B cell (primary cell): ENCODE data around the gene ACTN2. TPM values are rescaled to one million over a fixed set of nuclear protein-coding genes. Genes with fewer than 3 reads are reported as not detected.

ENCODE experiments used
- ATAC-seq: fragments of 200-7000 bp; cut with Tn5 transposase; one replicate; pipeline ENCODE4 v1.10.0; 2021; ENCODE audit warnings: low read depth, mild to moderate bottlenecking, moderate number of reproducible peaks, moderate library complexity
- CTCF ChIA-PET: fragments of 350-600 bp; sonication (Branson Sonifier 250); formaldehyde crosslinking; loops from one replicate; lab custom pipeline; 2021; ENCODE audit warnings: antibody characterized with exemption, inconsistent platforms; lab: Charles Lee
- POLR2A ChIA-PET: fragments of 350-600 bp; sonication (Branson Sonifier 250); formaldehyde crosslinking; loops from one replicate; lab custom pipeline; 2021; ENCODE audit warnings: antibody characterized with exemption; lab: Charles Lee
- DNase-seq: peaks from one replicate; pipeline ENCODE4 v3.0.0; 2013
- H2AFZ ChIP-seq: 2 replicates; pipeline ENCODE4 v1.6.1; 2012; ENCODE audit warnings: mild to moderate bottlenecking, low read depth, low read length; ENCODE audit not compliant: insufficient read depth, poor library complexity, severe bottlenecking
- H3K27ac ChIP-seq, 2 donors: 1 replicate in 1 of 2; 2 replicates in 1 of 2; pipeline ENCODE4 v1.5.1; 2012 to 2013; ENCODE audit warnings: low read length in 2 of 2, mild to moderate bottlenecking in 2 of 2, moderate library complexity in 1 of 2
- H3K27me3 ChIP-seq, 4 experiments: fragments of 200-600 bp in 1 of 4; sonication (generic) in 1 of 4; replicated peaks in 1 of 4; 1 replicate in 2 of 4; 2 replicates in 2 of 4; pipeline versions ENCODE4 v1.6.1 to v1.7.0; 2013 to 2016; ENCODE audit warnings: low read length in 3 of 4, mild to moderate bottlenecking in 2 of 4, mixed read lengths in 1 of 4, moderate library complexity in 1 of 4; ENCODE audit not compliant: insufficient read depth in 4 of 4, control insufficient read depth in 3 of 4; ENCODE audit errors: control extremely low read depth in 1 of 4
- H3K36me3 ChIP-seq, 2 experiments: replicated peaks in 1 of 2; 1 replicate in 1 of 2; 2 replicates in 1 of 2; pipeline versions ENCODE4 v1.6.1 to v1.7.1; 2013; ENCODE audit warnings: low read length in 1 of 2; ENCODE audit not compliant: insufficient read depth in 2 of 2, control insufficient read depth in 1 of 2; ENCODE audit errors: control extremely low read depth in 1 of 2, extremely low read depth in 1 of 2
- H3K4me1 ChIP-seq, 2 donors: fragments of 200-600 bp in 1 of 2; sonication (generic) in 1 of 2; 1 replicate in 1 of 2; 2 replicates in 1 of 2; pipeline versions ENCODE4 v1.5.1 to v1.6.1; 2013 to 2017; ENCODE audit warnings: low read length in 2 of 2; ENCODE audit not compliant: control insufficient read depth in 2 of 2, insufficient read depth in 2 of 2
- H3K4me2 ChIP-seq: replicated peaks from 2 replicates; pipeline ENCODE3; 2012; ENCODE audit warnings: mild to moderate bottlenecking, low read depth, low read length; ENCODE audit not compliant: poor library complexity, severe bottlenecking
- H3K4me3 ChIP-seq, 5 experiments: fragments of 200-600 bp in 1 of 5; sonication (generic) in 1 of 5; 1 replicate in 3 of 5; 2 replicates in 2 of 5; pipeline versions ENCODE4 v1.5.1 to v1.7.0; 2011 to 2016; ENCODE audit warnings: low read length in 4 of 5, mild to moderate bottlenecking in 4 of 5, low read depth in 2 of 5, control low read depth in 1 of 5, moderate library complexity in 1 of 5; ENCODE audit not compliant: insufficient read depth in 1 of 5; ENCODE audit errors: control extremely low read depth in 1 of 5, extremely low read depth in 1 of 5
- H3K79me2 ChIP-seq: fragments of 200-600 bp; sonication (generic); one replicate; pipeline ENCODE4 v1.6.0; 2016; ENCODE audit warnings: low read length; ENCODE audit not compliant: control insufficient read depth, insufficient read depth
- H3K9ac ChIP-seq: fragments of 200-600 bp; sonication (generic); 2 replicates; pipeline ENCODE4 v1.6.1; 2017; ENCODE audit warnings: mild to moderate bottlenecking, low read length, moderate library complexity
- H3K9me3 ChIP-seq, 3 donors: one replicate each; pipeline versions ENCODE4 v1.6.1 to v1.7.1; 2013; ENCODE audit warnings: low read length in 2 of 3; ENCODE audit not compliant: control insufficient read depth in 2 of 3, insufficient read depth in 1 of 3; ENCODE audit errors: control extremely low read depth in 1 of 3
- H4K20me1 ChIP-seq: 2 replicates; pipeline ENCODE4 v1.6.0; 2012; ENCODE audit warnings: mild to moderate bottlenecking, low read length; ENCODE audit not compliant: insufficient read depth, control insufficient read depth, poor library complexity, severe bottlenecking
- H3K27ac Mint-ChIP-seq: one replicate; pipeline ENCODE4 v1.8.0; 2021; ENCODE audit warnings: mixed read lengths
- H3K27me3 Mint-ChIP-seq: one replicate; pipeline ENCODE4 v1.8.0; 2021; ENCODE audit warnings: mixed read lengths
- H3K4me1 Mint-ChIP-seq: one replicate; pipeline ENCODE4 v1.8.0; 2021; ENCODE audit warnings: mixed read lengths
- H3K4me3 Mint-ChIP-seq: one replicate; pipeline ENCODE4 v1.8.0; 2021; ENCODE audit warnings: mixed read lengths
- H3K9me3 Mint-ChIP-seq: one replicate; pipeline ENCODE4 v1.8.0; 2022; ENCODE audit warnings: mixed read lengths; ENCODE audit not compliant: insufficient read depth
- CTCF ChIP-seq: fragments of 200-600 bp; IDR thresholded peaks from one replicate; pipeline ENCODE4 v1.8.0; 2022; ENCODE audit warnings: antibody characterized with exemption, mild to moderate bottlenecking
- EZH2 ChIP-seq: IDR thresholded peaks from 2 replicates; pipeline ENCODE4 v1.6.1; 2012; ENCODE audit warnings: borderline replicate concordance, low read depth, mild to moderate bottlenecking, moderate library complexity, low read length; ENCODE audit not compliant: insufficient read depth, poor library complexity, severe bottlenecking
- WGBS: methylation state at CpG from one replicate; pipeline ENCODE4 v1.1.5; 2013; ENCODE audit warnings: missing lambda C conversion rate; ENCODE audit not compliant: insufficient coverage; 5-methylcytosine and 5-hydroxymethylcytosine counted together
- intact Hi-C: fragments of 100-400 bp; cut with micrococcal nuclease; formaldehyde crosslinking; loops from one replicate; pipeline ENCODE4 v1.10.0; 2022
- polyA plus RNA-seq: library from polyadenylated mRNA; depleted of rRNA; stranded (reverse); fragments of >200 nt; gene quantifications from 2 replicates; pipeline ENCODE4 v1.2.3, GENCODE V29; 2012
- total RNA-seq, 2 donors: library from RNA; stranded (reverse); fragments of 120-200 nt in 1 of 2; gene quantifications; 1 replicate in 1 of 2; 2 replicates in 1 of 2; pipeline versions ENCODE4 v1.2.3 to v1.2.4, GENCODE V29; 2013 to 2022

Gene ACTN2
- total and polyA plus RNA-seq, 2 donors (not counting 1 experiment from before 2014, with no cell fraction given), result 0.30 TPM; not detected in 1

GRCh38 chr1:236689713-236690569 lies 3.6 kb downstream of the ACTN2 start:
- Histone ChIP-seq H3K4me3 (no peak overlapping the region), H4K20me1 (no peaks in the 10 kb centered on the region), H3K9me3 (peaks cover 0 to 16% (median 3%) of the 10 kb centered on the region in 3 donors), H3K79me2 (no peaks in the 10 kb centered on the region), H2AFZ (no peak overlapping the region), H3K36me3 (no peaks in the 10 kb centered on the region), H3K4me2 (no peak overlapping the region), H3K27me3 (peaks cover 2 to 54% (median 35%) of the 10 kb centered on the region in 4 experiments), H3K4me1 (peaks cover 14 to 19% of the 10 kb centered on the region in 2 donors), H3K27ac (no peak overlapping the region), H3K9ac (no peak overlapping the region)
- peaks cover 4% of the 10 kb centered on the region for H3K9me3 Mint-ChIP-seq
- ATAC-seq (no peak), DNase-seq (no peak)
- no peak for TF ChIP-seq CTCF
- H3K4me3 Mint-ChIP-seq, result no peak overlapping the region
- POLR2A ChIA-PET, result no interaction called here
- intact Hi-C loops, result no loop called here
- CTCF ChIA-PET, result no interaction called here
- peaks cover 66% of the 10 kb centered on the region for H3K27me3 Mint-ChIP-seq
- WGBS, result 77% methylated on average over 5 of the region's 11 CpGs
- no peak overlapping the region for H3K27ac Mint-ChIP-seq
- H3K4me1 Mint-ChIP-seq, result peaks cover 17% of the 10 kb centered on the region

- TF ChIP-seq CTCF (no peak), EZH2 (no peak)
- Histone ChIP-seq H3K79me2 (no peaks in the 10 kb centered on the region), H3K9ac (no peak overlapping the region), H3K4me1 (peaks cover 12 to 14% of the 10 kb centered on the region in 2 donors), H3K27ac (no peak overlapping the region), H4K20me1 (no peaks in the 10 kb centered on the region), H3K4me3 (no peak overlapping the region), H3K9me3 (peaks cover 0 to 10% (median 3%) of the 10 kb centered on the region in 3 donors), H3K4me2 (no peak overlapping the region), H3K36me3 (no peaks in the 10 kb centered on the region), H2AFZ (no peak overlapping the region), H3K27me3 (peaks cover 2 to 46% (median 28%) of the 10 kb centered on the region in 4 experiments)
- Mint-ChIP-seq H3K4me1 (peaks cover 11% of the 10 kb centered on the region), H3K27ac (no peak overlapping the region), H3K27me3 (peaks cover 55% of the 10 kb centered on the region), H3K4me3 (no peak overlapping the region), H3K9me3 (no peaks in the 10 kb centered on the region)
- WGBS, result 83% methylated on average over 1 of the region's 5 CpGs
- intact Hi-C loops, result no loop called here
- ChIA-PET CTCF (no interaction called here), POLR2A (no interaction called here)
- ATAC-seq, result no peak
- no peak for DNase-seq
Measured at GRCh38 chr1:236691348-236691747, 5.0 kb downstream of the ACTN2 start.
